HL-60 (cell line): ENCODE results near the gene IL1RAPL1.

ENCODE experiments used
- DNase-seq, 2 experiments: peaks; one replicate each; pipeline ENCODE4 v3.0.0-alpha.2; 2010 to 2020; ENCODE audit warnings: low read depth in 1 of 2, low spot score in 1 of 2
- H3K27ac ChIP-seq: fragments of 250-450 bp; sonication (Bioruptor Pico); replicated peaks from 2 replicates; pipeline ENCODE4 v1.5.1; 2020; ENCODE audit warnings: mild to moderate bottlenecking, moderate library complexity
- H3K27me3 ChIP-seq: fragments of 250-450 bp; sonication (Bioruptor Pico); 2 replicates; pipeline ENCODE4 v1.5.1; 2021; ENCODE audit warnings: mild to moderate bottlenecking, moderate library complexity; ENCODE audit not compliant: insufficient read depth, poor library complexity, severe bottlenecking
- H3K4me3 ChIP-seq: replicated peaks from 2 replicates; pipeline ENCODE4 v1.5.1; 2011; ENCODE audit warnings: mild to moderate bottlenecking, control low read depth, low read length; ENCODE audit not compliant: insufficient read depth
- GABPA ChIP-seq: IDR thresholded peaks from 2 replicates; pipeline ENCODE4 v1.6.1; 2012; ENCODE audit warnings: low read depth
- POLR2AphosphoS5 ChIP-seq: IDR thresholded peaks from 2 replicates; pipeline ENCODE4 v1.6.1; 2012; ENCODE audit warnings: low read depth
- SPI1 ChIP-seq: IDR thresholded peaks from 2 replicates; pipeline ENCODE4 v1.6.1; 2012; ENCODE audit warnings: low read depth, mild to moderate bottlenecking, borderline replicate concordance
- TF ChIP-seq, protein P1 (sequence below): IDR thresholded peaks from one replicate; pipeline ENCODE4 v1.5.1; 2011; ENCODE audit warnings: low read length, control low read depth, inconsistent platforms; ENCODE audit not compliant: insufficient read depth
- TF ChIP-seq, protein P2 (sequence below): IDR thresholded peaks from 2 replicates; pipeline ENCODE4 v1.6.1; 2012; ENCODE audit warnings: low read depth; ENCODE audit not compliant: insufficient replicate concordance

IL1RAPL1 gene

DNA sequence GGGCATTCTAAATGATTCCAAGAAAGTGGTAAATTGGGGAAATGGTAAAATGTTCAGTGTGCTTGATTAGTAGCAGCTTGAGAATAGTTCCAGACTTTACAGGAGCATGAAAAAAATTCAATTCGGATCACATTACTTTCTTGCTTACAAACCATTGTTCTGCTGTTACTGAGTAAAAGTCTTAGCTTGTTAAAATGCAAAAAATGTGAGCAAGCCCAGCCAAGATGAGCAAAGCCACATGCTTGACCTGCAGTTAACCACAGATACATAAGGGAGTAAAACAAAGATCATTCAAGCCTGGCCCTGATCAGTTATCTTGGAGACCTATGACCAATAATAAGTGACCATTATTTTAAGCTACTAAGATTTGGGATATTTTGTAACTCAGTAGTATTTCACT lies 1065.2 kb downstream of the IL1RAPL1 start:
- TF ChIP-seq SPI1 (no peak), POLR2AphosphoS5 (no peak), GABPA (no peak)
- TF ChIP-seq, protein P1, sequence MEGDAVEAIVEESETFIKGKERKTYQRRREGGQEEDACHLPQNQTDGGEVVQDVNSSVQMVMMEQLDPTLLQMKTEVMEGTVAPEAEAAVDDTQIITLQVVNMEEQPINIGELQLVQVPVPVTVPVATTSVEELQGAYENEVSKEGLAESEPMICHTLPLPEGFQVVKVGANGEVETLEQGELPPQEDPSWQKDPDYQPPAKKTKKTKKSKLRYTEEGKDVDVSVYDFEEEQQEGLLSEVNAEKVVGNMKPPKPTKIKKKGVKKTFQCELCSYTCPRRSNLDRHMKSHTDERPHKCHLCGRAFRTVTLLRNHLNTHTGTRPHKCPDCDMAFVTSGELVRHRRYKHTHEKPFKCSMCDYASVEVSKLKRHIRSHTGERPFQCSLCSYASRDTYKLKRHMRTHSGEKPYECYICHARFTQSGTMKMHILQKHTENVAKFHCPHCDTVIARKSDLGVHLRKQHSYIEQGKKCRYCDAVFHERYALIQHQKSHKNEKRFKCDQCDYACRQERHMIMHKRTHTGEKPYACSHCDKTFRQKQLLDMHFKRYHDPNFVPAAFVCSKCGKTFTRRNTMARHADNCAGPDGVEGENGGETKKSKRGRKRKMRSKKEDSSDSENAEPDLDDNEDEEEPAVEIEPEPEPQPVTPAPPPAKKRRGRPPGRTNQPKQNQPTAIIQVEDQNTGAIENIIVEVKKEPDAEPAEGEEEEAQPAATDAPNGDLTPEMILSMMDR, result no peak
- TF ChIP-seq, protein P2, sequence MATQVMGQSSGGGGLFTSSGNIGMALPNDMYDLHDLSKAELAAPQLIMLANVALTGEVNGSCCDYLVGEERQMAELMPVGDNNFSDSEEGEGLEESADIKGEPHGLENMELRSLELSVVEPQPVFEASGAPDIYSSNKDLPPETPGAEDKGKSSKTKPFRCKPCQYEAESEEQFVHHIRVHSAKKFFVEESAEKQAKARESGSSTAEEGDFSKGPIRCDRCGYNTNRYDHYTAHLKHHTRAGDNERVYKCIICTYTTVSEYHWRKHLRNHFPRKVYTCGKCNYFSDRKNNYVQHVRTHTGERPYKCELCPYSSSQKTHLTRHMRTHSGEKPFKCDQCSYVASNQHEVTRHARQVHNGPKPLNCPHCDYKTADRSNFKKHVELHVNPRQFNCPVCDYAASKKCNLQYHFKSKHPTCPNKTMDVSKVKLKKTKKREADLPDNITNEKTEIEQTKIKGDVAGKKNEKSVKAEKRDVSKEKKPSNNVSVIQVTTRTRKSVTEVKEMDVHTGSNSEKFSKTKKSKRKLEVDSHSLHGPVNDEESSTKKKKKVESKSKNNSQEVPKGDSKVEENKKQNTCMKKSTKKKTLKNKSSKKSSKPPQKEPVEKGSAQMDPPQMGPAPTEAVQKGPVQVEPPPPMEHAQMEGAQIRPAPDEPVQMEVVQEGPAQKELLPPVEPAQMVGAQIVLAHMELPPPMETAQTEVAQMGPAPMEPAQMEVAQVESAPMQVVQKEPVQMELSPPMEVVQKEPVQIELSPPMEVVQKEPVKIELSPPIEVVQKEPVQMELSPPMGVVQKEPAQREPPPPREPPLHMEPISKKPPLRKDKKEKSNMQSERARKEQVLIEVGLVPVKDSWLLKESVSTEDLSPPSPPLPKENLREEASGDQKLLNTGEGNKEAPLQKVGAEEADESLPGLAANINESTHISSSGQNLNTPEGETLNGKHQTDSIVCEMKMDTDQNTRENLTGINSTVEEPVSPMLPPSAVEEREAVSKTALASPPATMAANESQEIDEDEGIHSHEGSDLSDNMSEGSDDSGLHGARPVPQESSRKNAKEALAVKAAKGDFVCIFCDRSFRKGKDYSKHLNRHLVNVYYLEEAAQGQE, result no peak
- H3K27ac ChIP-seq, result no peak overlapping the region
- no peaks in the 10 kb centered on the region for H3K27me3 ChIP-seq
- no peak overlapping the region for H3K4me3 ChIP-seq
- no peak for DNase-seq

DNA sequence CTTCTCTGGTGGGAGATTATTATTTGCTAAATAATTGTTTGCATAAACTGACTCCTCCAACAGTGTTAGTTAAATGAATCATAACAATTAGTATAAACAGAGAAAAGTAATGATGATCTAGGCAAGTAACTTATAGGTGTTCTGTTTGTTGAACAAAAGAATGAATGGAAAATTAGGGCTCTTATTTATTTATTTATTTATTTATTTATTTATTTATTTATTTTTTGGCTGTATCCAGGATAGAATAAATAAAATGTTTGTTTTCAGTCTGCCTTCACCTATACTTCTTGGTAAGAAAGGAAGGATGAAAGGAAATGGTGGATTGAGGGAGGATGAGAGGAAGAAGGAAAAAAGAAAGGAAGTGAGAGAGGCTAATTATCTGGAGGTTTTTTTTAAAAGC lies 1066.5 kb downstream of the IL1RAPL1 start:
- no peaks in the 10 kb centered on the region for H3K27me3 ChIP-seq
- H3K27ac ChIP-seq, result no peak overlapping the region
- DNase-seq, result no peak
- no peak overlapping the region for H3K4me3 ChIP-seq
- TF ChIP-seq, protein P2, result no peak
- TF ChIP-seq, protein P1, result no peak
- TF ChIP-seq SPI1, result no peak
- TF ChIP-seq POLR2AphosphoS5, result no peak
- TF ChIP-seq GABPA, result no peak

DNA sequence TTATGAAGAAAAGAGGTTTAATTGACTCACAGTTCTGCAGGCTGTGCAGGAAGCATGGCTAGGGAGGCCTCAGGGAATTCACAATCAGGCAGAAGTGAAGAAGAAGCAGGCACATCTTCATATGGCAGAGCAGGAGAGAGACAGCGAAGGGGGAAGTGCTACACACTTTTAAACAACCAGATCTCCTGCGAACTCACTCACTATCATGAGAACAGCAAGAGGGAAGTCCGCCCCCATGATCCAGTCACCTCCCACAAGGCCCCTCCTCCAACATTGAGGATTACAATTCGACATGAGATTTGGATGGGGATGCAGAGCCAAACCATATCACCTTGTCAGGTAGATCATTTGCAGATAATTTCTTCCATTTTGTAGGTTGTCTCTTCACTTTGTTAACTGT lies 1072.7 kb downstream of the IL1RAPL1 start:
- TF ChIP-seq GABPA (no peak), POLR2AphosphoS5 (no peak), SPI1 (no peak)
- TF ChIP-seq, protein P2, result no peak
- TF ChIP-seq, protein P1, result no peak
- DNase-seq, result no peak
- H3K27ac ChIP-seq, result no peak overlapping the region
- no peak overlapping the region for H3K4me3 ChIP-seq
- no peaks in the 10 kb centered on the region for H3K27me3 ChIP-seq
